IMR-90 (cell line): ENCODE measurements around the gene CUL7.

Source experiments
- CTCF ChIP-seq: conservative IDR thresholded peaks from 2 replicates; pipeline ENCODE4 v1.5.1; 2012; ENCODE audit warnings: mild to moderate bottlenecking, low read depth, low read length, improper control_type of control experiment
- MAFK ChIP-seq: IDR thresholded peaks from 2 replicates; pipeline ENCODE4 v1.6.1; 2012; ENCODE audit warnings: low read depth, low read length, improper control_type of control experiment
- RAD21 ChIP-seq: IDR thresholded peaks from 2 replicates; pipeline ENCODE4 v1.6.1; 2012; ENCODE audit warnings: low read length, improper control_type of control experiment

GRCh38 chr6:43037706-43038105 is 15.9 kb downstream of the CUL7 start:
- TF ChIP-seq CTCF = no peak
- no peak for TF ChIP-seq RAD21
- no peak for TF ChIP-seq MAFK
